Ishikawa (cell line): ENCODE measurements around the gene SIX4.

Source experiments
- CEBPB ChIP-seq: IDR thresholded peaks from 2 replicates; pipeline ENCODE4 v1.6.1; 2012
- CREB1 ChIP-seq: IDR thresholded peaks from 2 replicates; pipeline ENCODE4 v1.6.1; 2012; ENCODE audit warnings: low read depth
- EGR1 ChIP-seq: IDR thresholded peaks from 2 replicates; pipeline ENCODE4 v1.6.1; 2012
- EP300 ChIP-seq: IDR thresholded peaks from 2 replicates; pipeline ENCODE4 v1.6.1; 2012; ENCODE audit warnings: borderline replicate concordance
- FOXM1 ChIP-seq: IDR thresholded peaks from 2 replicates; pipeline ENCODE4 v1.6.1; 2012; ENCODE audit warnings: low read depth, borderline replicate concordance
- NFIC ChIP-seq: IDR thresholded peaks from 2 replicates; pipeline ENCODE4 v1.6.1; 2012
- RAD21 ChIP-seq: IDR thresholded peaks from 2 replicates; pipeline ENCODE4 v1.6.1; 2012; ENCODE audit warnings: low read depth
- TAF1 ChIP-seq: IDR thresholded peaks from 2 replicates; pipeline ENCODE4 v1.6.1; 2012; ENCODE audit warnings: low read depth, mild to moderate bottlenecking
- TCF12 ChIP-seq: IDR thresholded peaks from 2 replicates; pipeline ENCODE4 v1.6.1; 2012; ENCODE audit warnings: low read depth
- TEAD4 ChIP-seq: IDR thresholded peaks from 2 replicates; pipeline ENCODE4 v1.6.1; 2012
- YY1 ChIP-seq: IDR thresholded peaks from 2 replicates; pipeline ENCODE4 v1.6.1; 2012; ENCODE audit warnings: low read depth
- ZBTB7A ChIP-seq: IDR thresholded peaks from 2 replicates; pipeline ENCODE4 v1.6.1; 2012; ENCODE audit warnings: low read depth
- TF ChIP-seq, protein P1 (sequence below): IDR thresholded peaks from 2 replicates; pipeline ENCODE4 v1.6.1; 2012
- TF ChIP-seq, protein P2 (sequence below): IDR thresholded peaks from 2 replicates; pipeline ENCODE4 v1.6.1; 2012
- TF ChIP-seq, protein P3 (sequence below): IDR thresholded peaks from 2 replicates; pipeline ENCODE4 v1.6.1; 2012; ENCODE audit warnings: low read depth, mild to moderate bottlenecking

SIX4 gene

DNA sequence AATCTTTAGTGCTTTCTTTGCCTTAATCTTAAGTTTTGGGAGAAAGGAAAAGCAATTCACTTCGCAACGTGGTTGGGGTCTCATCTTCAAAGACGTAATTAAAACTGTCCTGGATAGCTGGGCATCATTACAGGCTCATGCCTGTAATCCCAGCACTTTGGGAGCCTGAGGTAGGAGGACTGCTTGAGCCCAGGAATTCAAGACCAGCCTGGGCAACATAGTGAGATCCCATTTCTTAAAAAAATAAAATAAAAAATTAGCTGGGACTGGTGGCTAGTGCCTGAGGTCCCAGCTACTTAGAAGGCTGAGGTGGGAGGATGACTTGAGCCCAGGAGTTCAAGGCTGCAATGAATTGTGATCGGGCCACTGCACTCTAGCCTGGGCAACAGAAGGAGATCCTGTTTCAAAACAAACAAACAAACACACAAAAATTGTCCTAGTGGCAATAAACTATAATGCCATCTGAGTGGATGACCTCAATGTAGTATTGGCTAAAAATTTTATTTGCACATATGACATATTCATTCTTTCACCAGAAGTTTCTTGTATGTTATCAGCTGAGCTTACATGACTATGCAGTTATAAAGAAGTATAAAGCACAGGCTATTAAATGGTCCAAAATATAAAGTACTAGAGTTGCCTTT lies 8.8 kb upstream of the SIX4 start:
- TF ChIP-seq FOXM1 (no peak), ZBTB7A (no peak), YY1 (no peak), TCF12 (no peak), TEAD4 (no peak), TAF1 (no peak), RAD21 (no peak), CEBPB (no peak), EGR1 (no peak), EP300 (no peak), NFIC (no peak), CREB1 (no peak)
- TF ChIP-seq, protein P1, sequence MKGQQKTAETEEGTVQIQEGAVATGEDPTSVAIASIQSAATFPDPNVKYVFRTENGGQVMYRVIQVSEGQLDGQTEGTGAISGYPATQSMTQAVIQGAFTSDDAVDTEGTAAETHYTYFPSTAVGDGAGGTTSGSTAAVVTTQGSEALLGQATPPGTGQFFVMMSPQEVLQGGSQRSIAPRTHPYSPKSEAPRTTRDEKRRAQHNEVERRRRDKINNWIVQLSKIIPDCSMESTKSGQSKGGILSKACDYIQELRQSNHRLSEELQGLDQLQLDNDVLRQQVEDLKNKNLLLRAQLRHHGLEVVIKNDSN = no peak
- TF ChIP-seq, protein P2, sequence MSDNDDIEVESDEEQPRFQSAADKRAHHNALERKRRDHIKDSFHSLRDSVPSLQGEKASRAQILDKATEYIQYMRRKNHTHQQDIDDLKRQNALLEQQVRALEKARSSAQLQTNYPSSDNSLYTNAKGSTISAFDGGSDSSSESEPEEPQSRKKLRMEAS = no peak
- TF ChIP-seq, protein P3, sequence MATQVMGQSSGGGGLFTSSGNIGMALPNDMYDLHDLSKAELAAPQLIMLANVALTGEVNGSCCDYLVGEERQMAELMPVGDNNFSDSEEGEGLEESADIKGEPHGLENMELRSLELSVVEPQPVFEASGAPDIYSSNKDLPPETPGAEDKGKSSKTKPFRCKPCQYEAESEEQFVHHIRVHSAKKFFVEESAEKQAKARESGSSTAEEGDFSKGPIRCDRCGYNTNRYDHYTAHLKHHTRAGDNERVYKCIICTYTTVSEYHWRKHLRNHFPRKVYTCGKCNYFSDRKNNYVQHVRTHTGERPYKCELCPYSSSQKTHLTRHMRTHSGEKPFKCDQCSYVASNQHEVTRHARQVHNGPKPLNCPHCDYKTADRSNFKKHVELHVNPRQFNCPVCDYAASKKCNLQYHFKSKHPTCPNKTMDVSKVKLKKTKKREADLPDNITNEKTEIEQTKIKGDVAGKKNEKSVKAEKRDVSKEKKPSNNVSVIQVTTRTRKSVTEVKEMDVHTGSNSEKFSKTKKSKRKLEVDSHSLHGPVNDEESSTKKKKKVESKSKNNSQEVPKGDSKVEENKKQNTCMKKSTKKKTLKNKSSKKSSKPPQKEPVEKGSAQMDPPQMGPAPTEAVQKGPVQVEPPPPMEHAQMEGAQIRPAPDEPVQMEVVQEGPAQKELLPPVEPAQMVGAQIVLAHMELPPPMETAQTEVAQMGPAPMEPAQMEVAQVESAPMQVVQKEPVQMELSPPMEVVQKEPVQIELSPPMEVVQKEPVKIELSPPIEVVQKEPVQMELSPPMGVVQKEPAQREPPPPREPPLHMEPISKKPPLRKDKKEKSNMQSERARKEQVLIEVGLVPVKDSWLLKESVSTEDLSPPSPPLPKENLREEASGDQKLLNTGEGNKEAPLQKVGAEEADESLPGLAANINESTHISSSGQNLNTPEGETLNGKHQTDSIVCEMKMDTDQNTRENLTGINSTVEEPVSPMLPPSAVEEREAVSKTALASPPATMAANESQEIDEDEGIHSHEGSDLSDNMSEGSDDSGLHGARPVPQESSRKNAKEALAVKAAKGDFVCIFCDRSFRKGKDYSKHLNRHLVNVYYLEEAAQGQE = no peak

DNA sequence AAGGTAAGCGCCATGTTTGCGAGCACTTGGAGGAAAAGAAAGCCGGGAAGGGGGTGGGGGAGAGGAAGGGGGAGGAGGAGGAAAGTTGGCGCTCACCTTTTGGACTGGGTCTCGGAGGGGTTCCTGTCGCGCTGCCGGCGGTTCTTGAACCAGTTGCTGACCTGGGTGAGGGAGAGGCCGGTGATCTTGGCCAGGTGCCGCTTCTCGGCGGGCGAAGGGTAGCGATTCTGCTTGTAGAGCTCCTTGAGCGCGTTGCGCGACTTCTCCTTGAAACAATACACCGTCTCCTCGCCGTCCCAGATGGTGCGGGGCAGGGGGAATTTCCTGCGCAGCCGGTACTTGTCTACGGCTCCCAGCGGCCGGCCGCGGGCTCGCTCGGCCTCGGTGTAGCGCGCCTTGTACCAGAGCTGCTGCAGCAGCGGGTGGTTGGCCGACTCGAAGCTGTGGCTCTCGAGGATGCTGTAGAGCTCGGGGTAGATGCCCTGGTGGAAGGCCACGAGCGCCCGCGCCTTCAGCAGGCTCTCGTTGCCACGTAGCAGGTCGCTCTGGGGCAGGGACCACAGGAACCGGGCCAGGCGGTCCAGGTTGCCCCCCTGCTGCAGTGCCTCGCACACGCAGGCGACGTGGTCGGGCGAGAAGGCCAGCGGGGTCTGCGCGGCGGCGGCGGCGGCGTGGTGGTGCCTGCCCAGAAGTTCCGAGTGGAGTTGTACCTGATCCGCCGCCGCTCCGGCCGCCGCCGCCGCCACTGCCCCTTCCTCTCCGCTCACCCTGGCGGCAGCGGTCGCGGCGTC lies 840 bp downstream of the SIX4 start:
- TF ChIP-seq RAD21 (no peak), YY1 (peak; percentile 35), ZBTB7A (peak; percentile 3; the same call in 1 of the 2 replicates), TAF1 (peak; percentile 53), TCF12 (no peak), CREB1 (no peak), EP300 (no peak), CEBPB (no peak), NFIC (no peak), TEAD4 (no peak; the same call in 1 of the 2 replicates), EGR1 (no peak), FOXM1 (no peak)
- TF ChIP-seq, protein P3 = no peak
- TF ChIP-seq, protein P1 = no peak
- TF ChIP-seq, protein P2 = peak; percentile 41

DNA sequence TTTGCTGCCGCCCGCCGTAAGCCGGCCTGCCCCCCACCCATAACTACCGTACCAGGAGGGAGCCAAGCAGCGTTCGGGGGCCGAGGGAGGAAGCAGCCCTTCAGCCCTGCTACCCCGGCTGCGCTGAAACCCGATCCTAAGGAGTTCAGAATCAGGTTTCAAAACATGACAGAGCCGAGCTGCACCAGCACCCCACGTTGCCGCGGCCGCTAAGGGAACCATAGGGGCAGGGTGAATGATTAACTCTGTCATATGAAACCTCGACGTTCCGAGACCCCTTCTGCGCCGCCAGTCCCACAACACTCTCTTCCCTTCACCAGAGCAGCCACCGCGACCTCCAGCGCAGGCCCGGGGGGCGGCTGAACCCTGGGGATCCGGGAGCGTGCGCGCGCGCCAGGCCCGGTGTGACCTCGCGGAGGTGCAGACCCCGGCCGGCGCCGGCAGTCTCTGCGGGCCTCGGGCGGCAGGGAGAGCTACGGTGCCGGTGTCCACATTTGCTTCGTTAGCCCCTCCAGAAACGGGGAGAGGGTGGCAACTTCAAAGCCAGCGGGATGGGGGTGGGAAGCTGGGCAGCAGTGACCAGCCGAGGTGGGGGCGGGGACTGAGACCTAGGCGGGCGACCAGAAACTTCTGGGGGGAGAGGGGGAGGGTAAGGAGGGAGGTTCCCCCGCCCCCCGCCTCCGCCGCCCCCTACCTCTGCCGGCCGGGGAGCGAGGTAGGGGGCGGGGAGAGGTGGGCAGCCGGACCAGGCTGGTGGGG lies 1.6 kb downstream of the SIX4 start:
- TF ChIP-seq CEBPB (no peak), NFIC (no peak), FOXM1 (no peak), YY1 (0 out of 2 replicates have a peak, but pooled peaks have one; percentile 15), RAD21 (no peak), EP300 (0 out of 2 replicates have a peak, but pooled peaks have one; percentile 11), TCF12 (no peak), TAF1 (no peak), EGR1 (no peak; the same call in 1 of the 2 replicates), TEAD4 (no peak; the same call in 1 of the 2 replicates), CREB1 (no peak), ZBTB7A (peak; percentile 90)
- TF ChIP-seq, protein P1 = no peak
- TF ChIP-seq, protein P3 = no peak
- TF ChIP-seq, protein P2 = peak; percentile 89
